IMR-90 (cell line): ENCODE data around the gene RALGAPA2. TPM values are rescaled to one million over a fixed set of nuclear protein-coding genes. Genes with fewer than 3 reads are reported as not detected.

Experiments
- ATAC-seq: fragments of 200-7000 bp; cut with Tn5 transposase; 2 replicates; pipeline ENCODE4 v1.9.1; 2020; ENCODE audit warnings: low read depth, mild to moderate bottlenecking, moderate library complexity
- BruUV-seq: library from RNA; stranded (reverse); fragments of 400-500 nt; replicated peaks from 2 replicates; lab custom pipeline; 2021; lab: Mats Ljungman, UMichigan
- CTCF ChIA-PET: fragments of 300-600 bp; formaldehyde crosslinking; extraction: SDS; loops from one replicate; lab custom pipeline; 2021; ENCODE audit warnings: antibody characterized with exemption; lab: Yijun Ruan, JAX
- POLR2A ChIA-PET: fragments of 300-600 bp; sonication (Branson Sonifier 250); formaldehyde crosslinking; loops from one replicate; lab custom pipeline; 2022; ENCODE audit warnings: antibody characterized with exemption; ENCODE audit not compliant: unreplicated experiment; lab: Charles Lee
- DNase-seq: peaks from one replicate; pipeline ENCODE4 v3.0.0; 2013
- H2AFZ ChIP-seq: replicated peaks from 2 replicates; pipeline ENCODE3; 2013; ENCODE audit warnings: low read length, mild to moderate bottlenecking; ENCODE audit not compliant: poor library complexity
- H2AK5ac ChIP-seq: 2 replicates; pipeline ENCODE4 v1.6.1; 2013; ENCODE audit warnings: low read depth, low read length, inconsistent platforms
- H2AK9ac ChIP-seq: replicated peaks from 2 replicates; pipeline ENCODE3; 2013; ENCODE audit warnings: mild to moderate bottlenecking, low read depth, low read length, moderate library complexity; ENCODE audit not compliant: poor library complexity
- H2BK120ac ChIP-seq: 2 replicates; pipeline ENCODE4 v1.6.1; 2013; ENCODE audit warnings: low read depth, low read length, inconsistent platforms
- H2BK15ac ChIP-seq: 3 replicates; pipeline ENCODE4 v1.6.1; 2013; ENCODE audit warnings: low read depth, low read length, inconsistent platforms
- H2BK20ac ChIP-seq: 2 replicates; pipeline ENCODE4 v1.6.1; 2013; ENCODE audit warnings: low read depth, mild to moderate bottlenecking, inconsistent platforms, low read length, moderate library complexity
- H2BK5ac ChIP-seq: 2 replicates; pipeline ENCODE4 v1.6.1; 2013; ENCODE audit warnings: mild to moderate bottlenecking, low read depth, low read length, inconsistent platforms; ENCODE audit not compliant: poor library complexity, severe bottlenecking
- H3K14ac ChIP-seq: replicated peaks from 2 replicates; pipeline ENCODE4 v1.6.1; 2013; ENCODE audit warnings: low read depth, low read length, inconsistent platforms
- H3K18ac ChIP-seq: 2 replicates; pipeline ENCODE4 v1.6.1; 2013; ENCODE audit warnings: low read depth, low read length, control low read depth
- H3K23ac ChIP-seq: 2 replicates; pipeline ENCODE4 v1.6.1; 2013; ENCODE audit warnings: low read depth, low read length, inconsistent platforms
- H3K27ac ChIP-seq: 2 replicates; pipeline ENCODE4 v1.5.1; 2013; ENCODE audit warnings: mild to moderate bottlenecking, control low read depth, low read length; ENCODE audit not compliant: insufficient read depth
- H3K27me3 ChIP-seq: 2 replicates; pipeline ENCODE4 v1.6.1; 2013; ENCODE audit warnings: low read length; ENCODE audit not compliant: control insufficient read depth, insufficient read depth
- H3K36me3 ChIP-seq: 2 replicates; pipeline ENCODE4 v1.6.1; 2013; ENCODE audit warnings: low read length, mixed read lengths; ENCODE audit not compliant: control insufficient read depth, insufficient read depth
- H3K4ac ChIP-seq: 2 replicates; pipeline ENCODE4 v1.6.1; 2013; ENCODE audit warnings: low read depth, low read length, inconsistent platforms
- H3K4me1 ChIP-seq: 2 replicates; pipeline ENCODE4 v1.6.1; 2013; ENCODE audit warnings: low read length, mixed read lengths; ENCODE audit not compliant: control insufficient read depth, insufficient read depth
- H3K4me2 ChIP-seq: 2 replicates; pipeline ENCODE4 v1.6.1; 2013; ENCODE audit warnings: low read depth, mild to moderate bottlenecking, control low read depth, low read length, moderate library complexity
- H3K4me3 ChIP-seq: 2 replicates; pipeline ENCODE4 v1.5.1; 2013; ENCODE audit warnings: low read depth, mild to moderate bottlenecking, control low read depth, low read length, moderate library complexity; ENCODE audit not compliant: insufficient read depth
- H3K56ac ChIP-seq: 2 replicates; pipeline ENCODE4 v1.6.1; 2013; ENCODE audit warnings: low read length, inconsistent platforms; ENCODE audit not compliant: insufficient read depth; ENCODE audit errors: extremely low read depth
- H3K79me1 ChIP-seq, 2 experiments: 2 replicates each; pipeline ENCODE4 v1.6.1; 2013; ENCODE audit warnings: low read length in 2 of 2, inconsistent platforms in 1 of 2, low read depth in 1 of 2
- H3K9ac ChIP-seq: 2 replicates; pipeline ENCODE4 v1.6.1; 2013; ENCODE audit warnings: low read depth, low read length, control low read depth
- H3K9me1 ChIP-seq: 2 replicates; pipeline ENCODE4 v1.6.1; 2013; ENCODE audit warnings: low read length, inconsistent platforms; ENCODE audit not compliant: insufficient read depth
- H3K9me3 ChIP-seq: 2 replicates; pipeline ENCODE4 v1.6.1; 2013; ENCODE audit warnings: low read length; ENCODE audit not compliant: control insufficient read depth, insufficient read depth
- H4K20me1 ChIP-seq: 2 replicates; pipeline ENCODE4 v1.6.1; 2013; ENCODE audit warnings: low read length, inconsistent platforms; ENCODE audit not compliant: insufficient read depth
- H4K5ac ChIP-seq: 2 replicates; pipeline ENCODE4 v1.6.1; 2013; ENCODE audit warnings: mild to moderate bottlenecking, low read depth, low read length, control low read depth
- H4K8ac ChIP-seq, 2 experiments: 2 replicates each; pipeline ENCODE4 v1.6.1; 2013; ENCODE audit warnings: low read depth in 2 of 2, low read length in 2 of 2, control low read depth in 1 of 2, inconsistent platforms in 1 of 2
- H4K91ac ChIP-seq: 2 replicates; pipeline ENCODE4 v1.6.1; 2013; ENCODE audit warnings: low read depth, low read length, inconsistent platforms; ENCODE audit not compliant: insufficient read depth
- CEBPB ChIP-seq: IDR thresholded peaks from 2 replicates; pipeline ENCODE4 v1.6.1; 2012; ENCODE audit warnings: low read depth, low read length, improper control_type of control experiment
- CHD1 ChIP-seq: IDR thresholded peaks from 2 replicates; pipeline ENCODE4 v1.6.1; 2012; ENCODE audit warnings: low read depth, low read length, improper control_type of control experiment
- FOS ChIP-seq: fragments of 150-350 bp; IDR thresholded peaks from 2 replicates; pipeline ENCODE4 v1.6.1; 2016; ENCODE audit warnings: low read depth, low read length
- MAFK ChIP-seq: IDR thresholded peaks from 2 replicates; pipeline ENCODE4 v1.6.1; 2012; ENCODE audit warnings: low read depth, low read length, improper control_type of control experiment
- MXI1 ChIP-seq: IDR thresholded peaks from 2 replicates; pipeline ENCODE4 v1.6.1; 2012; ENCODE audit warnings: low read depth, mild to moderate bottlenecking, low read length, moderate library complexity, borderline replicate concordance
- RAD21 ChIP-seq: IDR thresholded peaks from 2 replicates; pipeline ENCODE4 v1.6.1; 2012; ENCODE audit warnings: low read length, improper control_type of control experiment
- RFX5 ChIP-seq: IDR thresholded peaks from 2 replicates; pipeline ENCODE4 v1.8.0; 2012; ENCODE audit warnings: low read depth, mild to moderate bottlenecking, low read length, moderate library complexity
- WGBS, 2 experiments: methylation state at CpG; one replicate each; pipeline versions ENCODE4 v1.1.5 to v1.1.7; 2013; ENCODE audit warnings: missing lambda C conversion rate in 2 of 2; ENCODE audit not compliant: insufficient read length in 1 of 2; ENCODE audit errors: extremely low coverage in 2 of 2; 5-methylcytosine and 5-hydroxymethylcytosine counted together
- dilution Hi-C: fragments of 300-500 bp; cut with HindIII; formaldehyde crosslinking; loops from one replicate; pipeline ENCODE4 v1.14.3; 2018; ENCODE audit warnings: low sequenced_read_pairs; ENCODE audit not compliant: unreplicated experiment
- in situ Hi-C: fragments of 300-500 bp; cut with MboI; formaldehyde crosslinking; loops from 3 replicates; pipeline ENCODE4 v1.14.3; 2019; ENCODE audit warnings: low sequenced_read_pairs, inconsistent platforms, mixed read lengths
- intact Hi-C: fragments of 100-400 bp; cut with micrococcal nuclease; formaldehyde crosslinking; loops from 2 replicates; pipeline ENCODE4 v1.10.0; 2022
- polyA plus RNA-seq, 3 experiments: library from polyadenylated mRNA; depleted of rRNA; stranded (reverse); fragments of >200 nt; gene quantifications; 2 replicates each; pipeline ENCODE4 v1.2.3, GENCODE V29; 2012; ENCODE audit warnings: low replicate concordance in 1 of 3
- total RNA-seq: library from RNA; depleted of rRNA; stranded (reverse); fragments of >200 nt; gene quantifications from 2 replicates; pipeline ENCODE4 v1.2.3, GENCODE V29; 2012
- TF ChIP-seq, protein P1 (sequence below): fragments of 150-350 bp; IDR thresholded peaks from 2 replicates; pipeline ENCODE4 v1.6.1; 2016; ENCODE audit warnings: low read depth, mild to moderate bottlenecking, low read length, moderate library complexity, borderline replicate concordance

RALGAPA2 gene
- total and polyA plus RNA-seq, 2 of the 4 experiments (the other 2 are of a cell fraction) = 1.3 to 3.9 TPM

DNA sequence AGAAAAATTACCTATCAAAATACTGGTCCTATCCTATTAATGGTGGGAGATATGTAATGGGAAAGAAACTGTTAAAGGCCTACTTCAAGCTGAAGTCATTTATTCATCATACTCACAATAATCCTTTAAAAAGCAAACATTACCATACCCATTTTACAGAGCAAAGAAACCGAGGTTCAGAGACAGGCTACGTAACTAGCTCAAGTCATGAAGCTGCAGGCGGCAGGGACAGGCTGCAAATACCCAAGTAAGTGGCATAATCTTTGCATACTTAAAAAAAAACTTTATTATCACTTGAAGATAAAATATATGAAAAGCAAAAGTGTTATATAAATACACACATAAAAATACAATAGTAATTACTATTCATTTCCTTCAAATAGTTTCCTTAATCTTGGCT, 2.6 kb downstream of the RALGAPA2 start:
- Histone ChIP-seq H3K27ac (no peak overlapping the region), H3K56ac (no peak overlapping the region), H3K18ac (no peak overlapping the region), H2BK5ac (no peak overlapping the region), H2AK9ac (no peak overlapping the region), H3K4ac (no peak overlapping the region), H3K27me3 (no peaks in the 10 kb centered on the region), H2BK120ac (no peak overlapping the region), H4K20me1 (no peaks in the 10 kb centered on the region), H3K9me3 (no peaks in the 10 kb centered on the region), H3K4me3 (no peak overlapping the region), H3K9ac (no peak overlapping the region), H2BK15ac (no peak overlapping the region), H4K5ac (no peak overlapping the region), H4K8ac (no peak overlapping the region), H2AK5ac (no peak overlapping the region), H2AFZ (no peak overlapping the region), H3K4me1 (peaks cover 3% of the 10 kb centered on the region; the same call in 1 of the 2 replicates), H3K23ac (no peak overlapping the region), H3K14ac (no peak overlapping the region), H3K36me3 (no peaks in the 10 kb centered on the region), H4K91ac (no peak overlapping the region), H2BK20ac (no peak overlapping the region), H3K9me1 (0 out of 2 replicates have a peak, but pooled peaks cover 3% of the 10 kb centered on the region), H3K79me1 (peaks cover 9 to 12% of the 10 kb centered on the region in 2 experiments; a peak in 3 of 4 replicates), H3K4me2 (no peak overlapping the region)
- in situ Hi-C loops = no loop called here
- intact Hi-C loops = no loop called here
- CTCF ChIA-PET = no interaction called here
- POLR2A ChIA-PET = no interaction called here
- WGBS, 2 experiments = no CpG with 5 or more reads among the region's 3 CpGs
- BruUV-seq = no TSS peak
- no peak for TF ChIP-seq RAD21
- no peak for TF ChIP-seq MAFK
- TF ChIP-seq CHD1 = no peak
- TF ChIP-seq, protein P1, sequence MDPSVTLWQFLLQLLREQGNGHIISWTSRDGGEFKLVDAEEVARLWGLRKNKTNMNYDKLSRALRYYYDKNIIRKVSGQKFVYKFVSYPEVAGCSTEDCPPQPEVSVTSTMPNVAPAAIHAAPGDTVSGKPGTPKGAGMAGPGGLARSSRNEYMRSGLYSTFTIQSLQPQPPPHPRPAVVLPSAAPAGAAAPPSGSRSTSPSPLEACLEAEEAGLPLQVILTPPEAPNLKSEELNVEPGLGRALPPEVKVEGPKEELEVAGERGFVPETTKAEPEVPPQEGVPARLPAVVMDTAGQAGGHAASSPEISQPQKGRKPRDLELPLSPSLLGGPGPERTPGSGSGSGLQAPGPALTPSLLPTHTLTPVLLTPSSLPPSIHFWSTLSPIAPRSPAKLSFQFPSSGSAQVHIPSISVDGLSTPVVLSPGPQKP = no peak
- no peak for TF ChIP-seq MXI1
- TF ChIP-seq FOS = no peak
- no peak for TF ChIP-seq CEBPB
- no peak for TF ChIP-seq RFX5
- no peak for ATAC-seq
- DNase-seq = no peak
- dilution Hi-C loops = no loop called here
